CD4-positive, alpha-beta T cell (primary cell): ENCODE data around the gene CENPA. TPM values are rescaled to one million over a fixed set of nuclear protein-coding genes. Genes with fewer than 3 reads are reported as not detected.
A peak's percentile ranks its signal among the peaks of the same experiment; 100 is the strongest.

Experiments used
- ATAC-seq: fragments of 200-7000 bp; cut with Tn5 transposase; one replicate; pipeline ENCODE4 v1.10.0; 2022; ENCODE audit warnings: mild to moderate bottlenecking; ENCODE audit not compliant: poor library complexity
- CTCF ChIA-PET: fragments of 350-600 bp; sonication (Branson Sonifier 250); formaldehyde crosslinking; loops from one replicate; lab custom pipeline; 2021; ENCODE audit warnings: antibody characterized with exemption, inconsistent platforms; lab: Charles Lee
- POLR2A ChIA-PET: fragments of 350-600 bp; sonication (Branson Sonifier 250); formaldehyde crosslinking; loops from one replicate; lab custom pipeline; 2021; ENCODE audit warnings: antibody characterized with exemption, inconsistent platforms; lab: Charles Lee
- DNase-seq, 14 experiments: peaks; one replicate each; pipeline ENCODE4 v3.0.0-alpha.2; 2013 to 2020; ENCODE audit warnings: mixed read lengths in 2 of 14
- H3K27ac ChIP-seq, 2 donors: one replicate each; pipeline versions ENCODE4 v1.5.1 to v1.7.0; 2013; ENCODE audit warnings: low read length in 2 of 2, low read depth in 1 of 2, mild to moderate bottlenecking in 1 of 2
- H3K27me3 ChIP-seq, 2 experiments: 1 replicate in 1 of 2; 2 replicates in 1 of 2; pipeline versions ENCODE4 v1.6.1 to v1.7.0; 2013; ENCODE audit warnings: low read length in 2 of 2, control low read depth in 1 of 2, mild to moderate bottlenecking in 1 of 2, moderate library complexity in 1 of 2; ENCODE audit not compliant: insufficient read depth in 2 of 2, control insufficient read depth in 1 of 2
- H3K36me3 ChIP-seq: one replicate; pipeline ENCODE4 v1.6.1; 2013; ENCODE audit warnings: low read length, control low read depth; ENCODE audit not compliant: insufficient read depth
- H3K4me1 ChIP-seq: one replicate; pipeline ENCODE4 v1.6.1; 2013; ENCODE audit warnings: low read length, control low read depth; ENCODE audit not compliant: insufficient read depth
- H3K4me3 ChIP-seq: one replicate; pipeline ENCODE4 v1.5.1; 2013; ENCODE audit warnings: mild to moderate bottlenecking, low read length, moderate library complexity
- H3K9me3 ChIP-seq, 2 experiments: 1 replicate in 1 of 2; 2 replicates in 1 of 2; pipeline versions ENCODE4 v1.6.1 to v1.7.0; 2013; ENCODE audit warnings: low read length in 2 of 2, mild to moderate bottlenecking in 2 of 2, control low read depth in 1 of 2, moderate library complexity in 1 of 2; ENCODE audit not compliant: control insufficient read depth in 1 of 2, insufficient read depth in 1 of 2
- H3K27ac Mint-ChIP-seq: one replicate; pipeline ENCODE4 v1.8.0; 2020; ENCODE audit warnings: mixed read lengths
- H3K27me3 Mint-ChIP-seq: one replicate; pipeline ENCODE4 v1.8.0; 2021; ENCODE audit warnings: mixed read lengths
- H3K36me3 Mint-ChIP-seq: one replicate; pipeline ENCODE4 v1.8.0; 2021; ENCODE audit warnings: low read depth, mixed read lengths
- H3K4me1 Mint-ChIP-seq: one replicate; pipeline ENCODE4 v1.8.0; 2021; ENCODE audit warnings: low read depth, mixed read lengths
- H3K4me3 Mint-ChIP-seq: one replicate; pipeline ENCODE4 v1.8.0; 2020; ENCODE audit warnings: mild to moderate bottlenecking, mixed read lengths
- H3K9me3 Mint-ChIP-seq: one replicate; pipeline ENCODE4 v1.8.0; 2020; ENCODE audit warnings: mixed read lengths
- intact Hi-C, 2 experiments: fragments of 100-400 bp; cut with DNase I in 1 of 2; cut with micrococcal nuclease in 1 of 2; formaldehyde crosslinking; loops; one replicate each; pipeline versions ENCODE4 v1.15.1 to v1.9.0; 2023 to 2025; cut with DNase I, micrococcal nuclease
- total RNA-seq, 174 experiments: library from RNA in 2 of 174; stranded (reverse) in 2 of 174; gene quantifications; one replicate each; pipeline ENCODE4 v1.2.3 and lab custom pipeline; 2021 to 2026
- TF ChIP-seq, protein P1 (sequence below): fragments of 200-600 bp; IDR thresholded peaks from one replicate; pipeline ENCODE4 v1.8.0; 2022; ENCODE audit warnings: antibody characterized with exemption, mild to moderate bottlenecking

The CENPA gene
- total RNA-seq, 2 experiments from 2014 or later = 1.0 to 1.1 TPM

DNA sequence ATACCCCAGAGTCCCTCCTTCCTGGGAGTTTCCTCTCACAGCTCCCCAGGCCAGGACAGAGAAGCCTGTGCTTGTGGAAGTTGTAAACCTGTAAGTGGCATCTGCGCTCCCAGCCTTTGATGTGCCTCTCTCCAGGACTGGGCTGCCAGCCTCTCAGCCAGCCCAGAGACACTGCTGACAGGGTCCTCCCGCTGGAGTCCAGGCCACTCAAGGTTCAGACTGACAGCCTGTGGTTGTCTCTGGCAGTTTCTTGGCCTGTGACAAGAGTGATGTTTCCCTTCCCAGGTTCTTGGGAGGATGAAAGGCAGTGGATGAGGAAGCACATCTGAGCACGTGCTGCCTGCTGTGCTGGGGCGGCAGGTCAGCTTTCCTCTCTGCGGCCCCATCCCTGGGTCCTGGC, 18.7 kb upstream of the CENPA start:
- H3K27me3 Mint-ChIP-seq = no peaks in the 10 kb centered on the region
- intact Hi-C loops = loop anchor here in 1 of 2 experiments (10.0 kb wide), 1 partner anchor 1128 kb away; the partner anchor contains the start of genes BABAM2 and RBKS
- peaks cover 7% of the 10 kb centered on the region for H3K36me3 ChIP-seq
- H3K4me1 ChIP-seq = peaks cover 74% of the 10 kb centered on the region
- peak overlapping the region; percentile 81 for H3K27ac Mint-ChIP-seq
- no peak overlapping the region for H3K4me3 ChIP-seq
- H3K27me3 ChIP-seq = no peaks in the 10 kb centered on the region
- no peaks in the 10 kb centered on the region for H3K9me3 ChIP-seq
- peaks cover 16% of the 10 kb centered on the region for H3K36me3 Mint-ChIP-seq
- peak overlapping the region; percentile 81 for H3K4me3 Mint-ChIP-seq
- H3K27ac ChIP-seq = no peak overlapping the region
- no peak for DNase-seq
- CTCF ChIA-PET = no interaction called here
- no peaks in the 10 kb centered on the region for H3K9me3 Mint-ChIP-seq
- H3K4me1 Mint-ChIP-seq = peaks cover 67% of the 10 kb centered on the region
- POLR2A ChIA-PET = no interaction called here
- TF ChIP-seq, protein P1, sequence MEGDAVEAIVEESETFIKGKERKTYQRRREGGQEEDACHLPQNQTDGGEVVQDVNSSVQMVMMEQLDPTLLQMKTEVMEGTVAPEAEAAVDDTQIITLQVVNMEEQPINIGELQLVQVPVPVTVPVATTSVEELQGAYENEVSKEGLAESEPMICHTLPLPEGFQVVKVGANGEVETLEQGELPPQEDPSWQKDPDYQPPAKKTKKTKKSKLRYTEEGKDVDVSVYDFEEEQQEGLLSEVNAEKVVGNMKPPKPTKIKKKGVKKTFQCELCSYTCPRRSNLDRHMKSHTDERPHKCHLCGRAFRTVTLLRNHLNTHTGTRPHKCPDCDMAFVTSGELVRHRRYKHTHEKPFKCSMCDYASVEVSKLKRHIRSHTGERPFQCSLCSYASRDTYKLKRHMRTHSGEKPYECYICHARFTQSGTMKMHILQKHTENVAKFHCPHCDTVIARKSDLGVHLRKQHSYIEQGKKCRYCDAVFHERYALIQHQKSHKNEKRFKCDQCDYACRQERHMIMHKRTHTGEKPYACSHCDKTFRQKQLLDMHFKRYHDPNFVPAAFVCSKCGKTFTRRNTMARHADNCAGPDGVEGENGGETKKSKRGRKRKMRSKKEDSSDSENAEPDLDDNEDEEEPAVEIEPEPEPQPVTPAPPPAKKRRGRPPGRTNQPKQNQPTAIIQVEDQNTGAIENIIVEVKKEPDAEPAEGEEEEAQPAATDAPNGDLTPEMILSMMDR = no peak
- no peak for ATAC-seq

DNA sequence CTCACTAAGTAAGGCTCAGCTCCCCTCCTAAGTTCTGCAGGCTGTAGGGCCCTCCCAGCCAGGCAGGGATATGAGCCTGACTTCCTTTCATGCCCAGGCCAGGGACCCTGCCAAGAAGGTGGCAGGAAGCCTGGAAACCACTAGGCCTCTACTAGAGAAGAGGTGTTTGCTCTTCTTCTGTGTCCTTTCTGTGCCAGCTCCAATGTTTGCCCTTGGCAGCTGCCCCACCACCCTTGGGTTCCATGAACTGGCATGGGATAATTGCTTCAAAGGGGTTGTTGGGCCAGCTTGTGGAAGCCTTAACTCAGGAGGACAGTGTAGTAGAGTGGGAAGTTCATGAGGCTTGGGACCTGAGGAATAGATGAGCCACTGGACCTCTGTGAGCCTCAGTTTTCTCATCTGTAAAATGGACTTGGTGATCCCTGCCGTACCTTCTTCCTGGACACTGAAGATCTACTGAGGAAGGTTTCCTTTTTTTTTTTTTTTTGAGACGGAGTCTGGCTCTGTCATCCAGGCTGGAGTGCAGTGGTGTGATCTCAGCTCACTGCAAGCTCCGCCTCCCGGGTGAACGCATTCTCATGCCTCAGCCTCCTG, 17.9 kb upstream of the CENPA start:
- Histone ChIP-seq H3K9me3 (no peaks in the 10 kb centered on the region), H3K27ac (no peak overlapping the region), H3K27me3 (no peaks in the 10 kb centered on the region), H3K4me3 (no peak overlapping the region), H3K36me3 (peaks cover 7% of the 10 kb centered on the region), H3K4me1 (peaks cover 82% of the 10 kb centered on the region)
- H3K36me3 Mint-ChIP-seq = peaks cover 25% of the 10 kb centered on the region
- intact Hi-C loops = loop anchor here in 1 of 2 experiments (10.0 kb wide), 1 partner anchor 1127 kb away; the partner anchor contains the start of genes BABAM2 and RBKS
- peak overlapping the region; percentile 81 for H3K27ac Mint-ChIP-seq
- H3K4me3 Mint-ChIP-seq = no peak overlapping the region
- DNase-seq (no peak), ATAC-seq (no peak)
- no peaks in the 10 kb centered on the region for H3K27me3 Mint-ChIP-seq
- CTCF ChIA-PET = no interaction called here
- POLR2A ChIA-PET = no interaction called here
- peaks cover 76% of the 10 kb centered on the region for H3K4me1 Mint-ChIP-seq
- TF ChIP-seq, protein P1 = no peak
- no peaks in the 10 kb centered on the region for H3K9me3 Mint-ChIP-seq

DNA sequence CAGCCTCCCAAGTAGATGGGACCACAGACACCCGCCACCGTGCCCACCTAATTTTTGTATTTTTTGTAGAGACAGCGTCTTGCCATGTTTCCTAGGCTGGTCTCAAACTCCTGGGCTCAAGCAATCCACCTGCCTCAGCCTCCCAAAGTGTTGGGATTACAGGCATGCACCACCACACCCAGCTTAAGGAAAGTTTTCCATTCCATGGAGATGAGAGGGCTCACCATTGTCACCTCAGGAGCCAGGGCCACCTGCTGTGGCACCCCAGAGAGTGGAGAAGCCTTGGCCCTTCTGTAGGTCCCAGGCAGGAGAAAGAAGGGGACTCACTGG, 17.1 kb upstream of the CENPA start:
- ChIA-PET POLR2A (no interaction called here), CTCF (no interaction called here)
- no peak overlapping the region for H3K4me3 Mint-ChIP-seq
- H3K27me3 Mint-ChIP-seq = no peaks in the 10 kb centered on the region
- H3K4me1 Mint-ChIP-seq = peaks cover 77% of the 10 kb centered on the region
- intact Hi-C loops = loop anchor here in 1 of 2 experiments (10.0 kb wide), 1 partner anchor 1126 kb away; the partner anchor contains the start of genes BABAM2 and RBKS
- H3K4me3 ChIP-seq = no peak overlapping the region
- peaks cover 76% of the 10 kb centered on the region for H3K4me1 ChIP-seq
- peak overlapping the region in 1 of 2 donors; percentile 13 for H3K27ac ChIP-seq
- H3K36me3 Mint-ChIP-seq = peaks cover 23% of the 10 kb centered on the region
- TF ChIP-seq, protein P1 = no peak
- H3K9me3 ChIP-seq = no peaks in the 10 kb centered on the region
- DNase-seq = no peak
- H3K9me3 Mint-ChIP-seq = no peaks in the 10 kb centered on the region
- H3K36me3 ChIP-seq = peaks cover 7% of the 10 kb centered on the region
- H3K27me3 ChIP-seq = no peaks in the 10 kb centered on the region
- ATAC-seq = no peak
- peak overlapping the region; percentile 92 for H3K27ac Mint-ChIP-seq
